ENCODE measurements around the gene GIT2. TPM values are rescaled to one million over a fixed set of nuclear protein-coding genes. Genes with fewer than 3 reads are reported as not detected.
A peak's percentile ranks its signal among the peaks of the same experiment; 100 is the strongest.
"Not testable (repeated sequence)": the region's sequence is repeated elsewhere in the genome, so short reads cannot be mapped to it uniquely, and the experiment has no call there.

GIT2 gene
- total RNA-seq, 1 donor from 2014 or later, result 37.6 TPM

DNA sequence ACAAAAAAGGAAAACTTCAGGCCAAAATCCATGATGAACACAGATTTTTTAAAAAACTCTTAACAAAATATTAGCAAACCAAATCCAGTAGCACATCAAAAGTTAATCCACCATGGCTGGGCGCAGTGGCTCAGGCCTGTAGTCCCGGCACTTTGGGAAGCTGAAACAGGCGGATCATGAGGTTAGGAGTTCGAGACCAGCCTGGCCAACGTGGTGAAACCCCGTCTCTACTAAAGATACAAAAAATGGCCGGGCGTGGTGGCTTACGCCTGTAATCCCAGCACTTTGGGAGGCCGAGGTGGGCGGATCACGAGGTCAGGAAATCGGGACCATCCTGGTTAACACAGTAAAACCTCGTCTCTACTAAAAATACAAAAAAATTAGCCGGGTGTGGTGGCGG is 9.9 kb downstream of the GIT2 start:
- not testable (repeated sequence) for H3K4me3 ChIP-seq (ENCODE audit: low read length in 3 of 3); H3K27ac ChIP-seq (ENCODE audit: low read depth, low read length); H3K9ac ChIP-seq (ENCODE audit: low read depth in 1 of 3, low read length in 3 of 3); H3K9me3 ChIP-seq (ENCODE audit: control insufficient read depth in 3 of 3, low read length in 3 of 3); H3K27me3 ChIP-seq (ENCODE audit: control insufficient read depth in 3 of 3, insufficient read depth in 3 of 3, low read length in 3 of 3); H3K4me1 ChIP-seq (ENCODE audit: control insufficient read depth in 3 of 3, insufficient read depth in 3 of 3, low read length in 3 of 3)
- peaks cover 32 to 57% (median 55%) of the 10 kb centered on the region in 3 donors for H3K36me3 ChIP-seq (ENCODE audit: control insufficient read depth in 3 of 3, insufficient read depth in 3 of 3, low read length in 3 of 3)

DNA sequence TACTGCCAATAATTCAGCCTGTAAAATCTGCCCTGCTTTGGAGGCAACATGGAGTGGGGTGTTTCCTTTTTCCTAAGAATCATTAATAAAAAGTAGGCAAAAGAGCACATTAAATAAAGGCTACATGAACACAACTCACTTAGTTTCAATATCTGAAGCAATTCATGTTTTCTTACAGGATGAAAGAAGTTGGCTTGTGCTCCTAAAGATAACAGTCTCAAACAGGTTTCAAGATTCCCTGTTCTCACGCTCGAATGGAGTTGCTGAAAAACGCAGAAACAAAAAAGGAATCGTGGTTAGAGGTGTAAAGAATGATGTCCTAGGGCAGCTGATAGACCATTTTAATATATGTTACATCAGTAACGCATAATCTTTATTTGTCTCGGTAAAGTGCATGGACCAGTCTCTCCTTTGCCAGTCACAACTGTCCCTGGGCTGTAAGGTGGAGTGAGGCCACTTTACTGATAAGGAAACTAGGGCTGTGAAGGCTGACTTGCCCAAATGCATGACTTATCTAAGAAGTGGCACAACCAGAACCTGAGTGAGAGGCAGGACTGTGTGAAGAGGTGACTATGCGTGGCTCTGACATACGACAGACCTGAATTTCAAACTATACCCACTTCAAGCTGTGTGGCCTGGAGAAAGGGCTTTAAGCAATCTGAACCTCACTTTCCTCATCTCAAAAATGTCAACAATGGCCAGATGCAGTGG is 12.6 kb downstream of the GIT2 start:
- Histone ChIP-seq H3K4me1 (ENCODE audit: control insufficient read depth in 3 of 3, insufficient read depth in 3 of 3, low read length in 3 of 3) (no peaks in the 10 kb centered on the region), H3K4me3 (ENCODE audit: low read length in 3 of 3) (no peak overlapping the region), H3K9me3 (ENCODE audit: control insufficient read depth in 3 of 3, low read length in 3 of 3) (no peaks in the 10 kb centered on the region), H3K9ac (ENCODE audit: low read depth in 1 of 3, low read length in 3 of 3) (no peak overlapping the region), H3K36me3 (ENCODE audit: control insufficient read depth in 3 of 3, insufficient read depth in 3 of 3, low read length in 3 of 3) (peaks cover 41 to 60% (median 60%) of the 10 kb centered on the region in 3 donors), H3K27me3 (ENCODE audit: control insufficient read depth in 3 of 3, insufficient read depth in 3 of 3, low read length in 3 of 3) (no peaks in the 10 kb centered on the region), H3K27ac (ENCODE audit: low read depth, low read length) (no peak overlapping the region)

- H3K4me3 ChIP-seq (ENCODE audit: low read length in 3 of 3), result no peak overlapping the region
- H3K27me3 ChIP-seq (ENCODE audit: control insufficient read depth in 3 of 3, insufficient read depth in 3 of 3, low read length in 3 of 3), result no peaks in the 10 kb centered on the region
- H3K4me1 ChIP-seq (ENCODE audit: control insufficient read depth in 3 of 3, insufficient read depth in 3 of 3, low read length in 3 of 3), result no peaks in the 10 kb centered on the region
- no peak overlapping the region for H3K27ac ChIP-seq (ENCODE audit: low read depth, low read length)
- no peak overlapping the region for H3K9ac ChIP-seq (ENCODE audit: low read depth in 1 of 3, low read length in 3 of 3)
- no peaks in the 10 kb centered on the region for H3K9me3 ChIP-seq (ENCODE audit: control insufficient read depth in 3 of 3, low read length in 3 of 3)
- peaks cover 37 to 56% (median 56%) of the 10 kb centered on the region in 3 donors for H3K36me3 ChIP-seq (ENCODE audit: control insufficient read depth in 3 of 3, insufficient read depth in 3 of 3, low read length in 3 of 3)
These were observed 14.0 kb downstream of the GIT2 start for GRCh38 chr12:109982210-109982609.

DNA sequence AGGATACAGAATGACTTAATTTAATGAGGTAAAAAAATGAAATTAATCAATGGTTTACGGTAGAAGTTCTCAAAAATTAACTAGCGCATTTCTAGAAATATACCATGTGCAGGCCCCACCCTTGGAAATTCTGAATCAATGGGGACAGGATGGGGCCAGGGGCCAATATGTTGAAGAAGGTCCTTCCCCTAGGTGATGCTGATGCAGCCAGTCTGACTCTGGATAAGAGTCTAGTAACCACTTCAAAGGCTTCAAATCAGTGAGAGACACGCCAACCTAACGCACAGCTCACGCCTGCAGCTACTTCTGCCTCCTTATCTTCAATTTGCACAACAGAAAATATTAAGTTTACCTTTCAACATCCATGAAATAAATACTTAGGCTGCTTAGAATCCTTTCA is 14.9 kb downstream of the GIT2 start:
- peaks cover 40 to 61% (median 56%) of the 10 kb centered on the region in 3 donors for H3K36me3 ChIP-seq (ENCODE audit: control insufficient read depth in 3 of 3, insufficient read depth in 3 of 3, low read length in 3 of 3)
- H3K9me3 ChIP-seq (ENCODE audit: control insufficient read depth in 3 of 3, low read length in 3 of 3), result no peaks in the 10 kb centered on the region
- no peaks in the 10 kb centered on the region for H3K27me3 ChIP-seq (ENCODE audit: control insufficient read depth in 3 of 3, insufficient read depth in 3 of 3, low read length in 3 of 3)
- H3K9ac ChIP-seq (ENCODE audit: low read depth in 1 of 3, low read length in 3 of 3), result no peak overlapping the region
- H3K27ac ChIP-seq (ENCODE audit: low read depth, low read length), result no peak overlapping the region
- H3K4me3 ChIP-seq (ENCODE audit: low read length in 3 of 3), result no peak overlapping the region
- no peaks in the 10 kb centered on the region for H3K4me1 ChIP-seq (ENCODE audit: control insufficient read depth in 3 of 3, insufficient read depth in 3 of 3, low read length in 3 of 3)

GRCh38 chr12:109972821-109973220 is 23.3 kb downstream of the GIT2 start:
- Histone ChIP-seq H3K4me1 (ENCODE audit: control insufficient read depth in 3 of 3, insufficient read depth in 3 of 3, low read length in 3 of 3) (no peaks in the 10 kb centered on the region), H3K36me3 (ENCODE audit: control insufficient read depth in 3 of 3, insufficient read depth in 3 of 3, low read length in 3 of 3) (peaks cover 11 to 38% (median 21%) of the 10 kb centered on the region in 3 donors), H3K27me3 (ENCODE audit: control insufficient read depth in 3 of 3, insufficient read depth in 3 of 3, low read length in 3 of 3) (no peaks in the 10 kb centered on the region), H3K4me3 (ENCODE audit: low read length in 3 of 3) (no peak overlapping the region), H3K27ac (ENCODE audit: low read depth, low read length) (no peak overlapping the region), H3K9ac (ENCODE audit: low read depth in 1 of 3, low read length in 3 of 3) (no peak overlapping the region), H3K9me3 (ENCODE audit: control insufficient read depth in 3 of 3, low read length in 3 of 3) (no peaks in the 10 kb centered on the region)

DNA sequence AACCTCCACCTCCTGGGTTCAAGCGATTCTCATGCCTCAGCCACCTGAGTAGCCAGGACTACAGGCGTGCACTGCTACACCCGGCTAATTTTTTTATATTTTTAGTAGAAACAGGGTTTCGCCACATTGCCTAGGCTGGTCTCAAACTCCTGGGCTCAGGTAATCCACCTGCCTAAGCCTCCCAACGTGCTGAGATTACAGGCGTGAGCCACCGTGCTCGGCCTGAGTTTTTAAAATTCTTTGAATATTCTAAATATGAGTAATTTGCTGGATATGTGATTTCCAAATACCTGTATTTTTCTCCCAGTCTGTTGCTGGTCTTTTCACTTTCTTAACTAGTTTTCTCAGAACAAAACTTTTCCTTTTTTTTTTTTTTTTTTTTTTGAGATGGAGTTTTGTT is 27.4 kb downstream of the GIT2 start:
- H3K4me1 ChIP-seq (ENCODE audit: control insufficient read depth in 3 of 3, insufficient read depth in 3 of 3, low read length in 3 of 3), result peaks cover 1 to 5% (median 4%) of the 10 kb centered on the region in 3 donors
- H3K36me3 ChIP-seq (ENCODE audit: control insufficient read depth in 3 of 3, insufficient read depth in 3 of 3, low read length in 3 of 3), result peaks cover 11 to 39% (median 34%) of the 10 kb centered on the region in 3 donors
- no peaks in the 10 kb centered on the region for H3K27me3 ChIP-seq (ENCODE audit: control insufficient read depth in 3 of 3, insufficient read depth in 3 of 3, low read length in 3 of 3)
- H3K9me3 ChIP-seq (ENCODE audit: control insufficient read depth in 3 of 3, low read length in 3 of 3), result no peaks in the 10 kb centered on the region
- no peak overlapping the region for H3K27ac ChIP-seq (ENCODE audit: low read depth, low read length)
- no peak overlapping the region for H3K4me3 ChIP-seq (ENCODE audit: low read length in 3 of 3)
- no peak overlapping the region for H3K9ac ChIP-seq (ENCODE audit: low read depth in 1 of 3, low read length in 3 of 3)

DNA sequence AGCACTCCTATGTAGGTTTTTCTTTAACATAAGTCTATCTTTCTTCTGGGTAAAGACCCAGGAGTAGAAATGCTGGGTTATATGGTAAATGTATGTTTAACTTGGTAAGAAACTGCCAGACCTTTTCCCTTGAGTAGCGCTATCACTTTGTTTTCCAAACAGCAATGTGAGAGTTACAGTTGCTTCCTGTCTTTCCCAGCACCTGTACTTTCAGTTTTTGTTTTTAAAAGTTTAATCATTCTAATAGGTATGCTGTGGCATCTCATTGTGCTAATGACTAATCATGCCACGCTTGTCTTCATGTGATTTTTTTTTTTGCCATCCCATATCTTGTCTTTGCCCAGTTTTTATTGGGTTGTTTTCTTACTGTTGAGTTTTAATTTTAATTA is 28.1 kb downstream of the GIT2 start:
- peaks cover 5 to 7% (median 5%) of the 10 kb centered on the region in 3 donors for H3K4me1 ChIP-seq (ENCODE audit: control insufficient read depth in 3 of 3, insufficient read depth in 3 of 3, low read length in 3 of 3)
- no peak overlapping the region for H3K27ac ChIP-seq (ENCODE audit: low read depth, low read length)
- H3K27me3 ChIP-seq (ENCODE audit: control insufficient read depth in 3 of 3, insufficient read depth in 3 of 3, low read length in 3 of 3), result no peaks in the 10 kb centered on the region
- no peaks in the 10 kb centered on the region for H3K9me3 ChIP-seq (ENCODE audit: control insufficient read depth in 3 of 3, low read length in 3 of 3)
- H3K9ac ChIP-seq (ENCODE audit: low read depth in 1 of 3, low read length in 3 of 3), result no peak overlapping the region
- H3K36me3 ChIP-seq (ENCODE audit: control insufficient read depth in 3 of 3, insufficient read depth in 3 of 3, low read length in 3 of 3), result peaks cover 11 to 39% (median 37%) of the 10 kb centered on the region in 3 donors
- H3K4me3 ChIP-seq (ENCODE audit: low read length in 3 of 3), result no peak overlapping the region

DNA sequence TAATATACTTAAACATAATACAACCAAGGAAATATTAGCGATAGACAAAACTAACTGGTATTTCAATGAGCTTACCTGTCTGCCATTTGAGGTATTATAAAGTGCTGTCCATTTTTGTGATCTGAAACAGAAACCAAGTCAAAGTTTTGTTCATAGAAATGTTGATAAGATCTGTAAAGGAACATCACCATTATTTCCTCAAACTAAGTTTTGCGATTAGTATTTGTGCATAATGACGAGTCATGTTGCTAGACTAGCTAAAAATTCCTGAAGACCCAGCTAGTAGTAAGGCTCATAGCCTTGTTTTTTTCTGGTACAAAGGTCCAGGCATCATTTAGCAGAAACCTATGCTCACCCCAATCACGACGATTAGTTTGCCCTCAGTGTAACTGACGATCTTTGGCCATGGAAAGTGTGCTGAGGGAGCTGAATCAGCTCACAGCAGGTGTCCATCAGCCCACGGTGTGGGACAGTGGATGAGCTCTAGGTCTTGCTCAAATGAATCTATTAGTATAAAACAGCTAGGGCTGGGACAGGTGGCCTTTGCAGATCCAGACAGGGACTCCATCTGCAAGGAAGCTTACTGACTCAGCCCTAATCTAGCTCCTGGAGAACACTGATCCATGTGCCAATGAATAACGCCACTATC is 28.7 kb downstream of the GIT2 start:
- H3K9ac ChIP-seq (ENCODE audit: low read depth in 1 of 3, low read length in 3 of 3), result no peak overlapping the region
- no peaks in the 10 kb centered on the region for H3K9me3 ChIP-seq (ENCODE audit: control insufficient read depth in 3 of 3, low read length in 3 of 3)
- H3K4me1 ChIP-seq (ENCODE audit: control insufficient read depth in 3 of 3, insufficient read depth in 3 of 3, low read length in 3 of 3), result peaks cover 5 to 7% (median 5%) of the 10 kb centered on the region in 3 donors
- peaks cover 14 to 42% (median 39%) of the 10 kb centered on the region in 3 donors for H3K36me3 ChIP-seq (ENCODE audit: control insufficient read depth in 3 of 3, insufficient read depth in 3 of 3, low read length in 3 of 3)
- no peaks in the 10 kb centered on the region for H3K27me3 ChIP-seq (ENCODE audit: control insufficient read depth in 3 of 3, insufficient read depth in 3 of 3, low read length in 3 of 3)
- no peak overlapping the region for H3K27ac ChIP-seq (ENCODE audit: low read depth, low read length)
- no peak overlapping the region for H3K4me3 ChIP-seq (ENCODE audit: low read length in 3 of 3)

GRCh38 chr12:109966546-109966945 is 29.6 kb downstream of the GIT2 start:
- Histone ChIP-seq H3K9me3 (ENCODE audit: control insufficient read depth in 3 of 3, low read length in 3 of 3) (no peaks in the 10 kb centered on the region), H3K27me3 (ENCODE audit: control insufficient read depth in 3 of 3, insufficient read depth in 3 of 3, low read length in 3 of 3) (no peaks in the 10 kb centered on the region), H3K4me3 (ENCODE audit: low read length in 3 of 3) (no peak overlapping the region), H3K9ac (ENCODE audit: low read depth in 1 of 3, low read length in 3 of 3) (no peak overlapping the region), H3K27ac (ENCODE audit: low read depth, low read length) (no peak overlapping the region), H3K36me3 (ENCODE audit: control insufficient read depth in 3 of 3, insufficient read depth in 3 of 3, low read length in 3 of 3) (peaks cover 18 to 50% (median 42%) of the 10 kb centered on the region in 3 donors), H3K4me1 (ENCODE audit: control insufficient read depth in 3 of 3, insufficient read depth in 3 of 3, low read length in 3 of 3) (peaks cover 5 to 7% (median 5%) of the 10 kb centered on the region in 3 donors)

GRCh38 chr12:109963743-109964429 is 32.3 kb downstream of the GIT2 start:
- Histone ChIP-seq H3K36me3 (ENCODE audit: control insufficient read depth in 3 of 3, insufficient read depth in 3 of 3, low read length in 3 of 3) (peaks cover 28 to 53% (median 53%) of the 10 kb centered on the region in 3 donors), H3K9ac (ENCODE audit: low read depth in 1 of 3, low read length in 3 of 3) (peak overlapping the region in 1 of 3 donors; percentile 34), H3K27ac (ENCODE audit: low read depth, low read length) (no peak overlapping the region), H3K4me1 (ENCODE audit: control insufficient read depth in 3 of 3, insufficient read depth in 3 of 3, low read length in 3 of 3) (peaks cover 5 to 7% (median 5%) of the 10 kb centered on the region in 3 donors), H3K4me3 (ENCODE audit: low read length in 3 of 3) (no peak overlapping the region), H3K9me3 (ENCODE audit: control insufficient read depth in 3 of 3, low read length in 3 of 3) (no peaks in the 10 kb centered on the region), H3K27me3 (ENCODE audit: control insufficient read depth in 3 of 3, insufficient read depth in 3 of 3, low read length in 3 of 3) (no peaks in the 10 kb centered on the region)

Measured in skeletal muscle tissue (tissue), 4 donors.